Endothelial cell of umbilical vein (primary cell): ENCODE results near the gene WFIKKN1. TPM values are rescaled to one million over a fixed set of nuclear protein-coding genes. Genes with fewer than 3 reads are reported as not detected.

Experiments
- BruUV-seq: library from RNA; stranded (reverse); fragments of 400-500 nt; replicated peaks from 2 replicates; lab custom pipeline; 2021; lab: Mats Ljungman, UMichigan
- CTCF ChIA-PET: fragments of 300-600, 350-600 bp; sonication (Branson Sonifier 250); formaldehyde crosslinking; loops from one replicate; lab custom pipeline; 2021; ENCODE audit warnings: antibody characterized with exemption, inconsistent platforms; lab: Charles Lee
- POLR2A ChIA-PET: fragments of 300-600, 350-600 bp; sonication (Branson Sonifier 250); formaldehyde crosslinking; loops from one replicate; lab custom pipeline; 2021; ENCODE audit warnings: antibody characterized with exemption, inconsistent platforms; lab: Charles Lee
- DNase-seq: peaks from one replicate; pipeline ENCODE4 v3.0.0-alpha.2; 2011; ENCODE audit warnings: low read depth, low spot score
- FAIRE-seq: peaks from 2 replicates; lab custom pipeline; 2011; peaks lifted over from hg19 to GRCh38; lab: Jason Lieb, UNC
- H2AFZ ChIP-seq: 2 replicates; pipeline ENCODE4 v1.6.0; 2012; ENCODE audit warnings: low read depth, low read length, control low read depth, inconsistent platforms
- H3K27ac ChIP-seq: 2 replicates; pipeline ENCODE4 v1.5.1; 2011; ENCODE audit warnings: low read depth, mild to moderate bottlenecking, control low read depth, low read length, moderate library complexity; ENCODE audit not compliant: insufficient read depth
- H3K27me3 ChIP-seq, 2 experiments: 2 replicates each; pipeline versions ENCODE4 v1.6.0 to v1.6.1; 2011; ENCODE audit warnings: low read length in 2 of 2, mixed read lengths in 1 of 2; ENCODE audit not compliant: control insufficient read depth in 2 of 2, insufficient read depth in 2 of 2
- H3K36me3 ChIP-seq, 2 experiments: 2 replicates in 1 of 2; 3 replicates in 1 of 2; pipeline ENCODE4 v1.5.1; 2011; ENCODE audit warnings: low read length in 2 of 2, mild to moderate bottlenecking in 1 of 2, moderate library complexity in 1 of 2; ENCODE audit not compliant: control insufficient read depth in 2 of 2, insufficient read depth in 2 of 2; ENCODE audit errors: extremely low read depth in 1 of 2
- H3K4me1 ChIP-seq: 3 replicates; pipeline ENCODE4 v1.5.1; 2011; ENCODE audit warnings: mild to moderate bottlenecking, low read length; ENCODE audit not compliant: control insufficient read depth, insufficient read depth; ENCODE audit errors: extremely low read depth
- H3K4me2 ChIP-seq: 2 replicates; pipeline ENCODE4 v1.6.1; 2011; ENCODE audit warnings: low read length, control low read depth, mixed read lengths; ENCODE audit not compliant: insufficient read depth
- H3K4me3 ChIP-seq, 3 experiments: fragments of 200-600 bp in 1 of 3; sonication (generic), shearing (Covaris generic) in 1 of 3; replicated peaks in 1 of 3; 2 replicates each; pipeline ENCODE4 v1.5.1; 2011 to 2016; ENCODE audit warnings: control low read depth in 3 of 3, low read length in 3 of 3, mild to moderate bottlenecking in 2 of 3, inconsistent platforms in 1 of 3, low read depth in 1 of 3, moderate library complexity in 1 of 3; ENCODE audit not compliant: insufficient read depth in 1 of 3
- H3K79me2 ChIP-seq: 2 replicates; pipeline ENCODE4 v1.6.0; 2012; ENCODE audit warnings: low read length, inconsistent platforms; ENCODE audit not compliant: control insufficient read depth, insufficient read depth
- H3K9ac ChIP-seq: replicated peaks from 2 replicates; pipeline ENCODE3; 2011; ENCODE audit warnings: low read length, control low read depth; ENCODE audit not compliant: insufficient read depth; ENCODE audit errors: extremely low read depth
- H3K9me1 ChIP-seq: replicated peaks from 3 replicates; pipeline ENCODE4 v1.6.0; 2011; ENCODE audit warnings: mild to moderate bottlenecking, low read length; ENCODE audit not compliant: control insufficient read depth, insufficient read depth; ENCODE audit errors: extremely low read depth
- H3K9me3 ChIP-seq: replicated peaks from 2 replicates; pipeline ENCODE4 v1.5.1; 2012; ENCODE audit warnings: low read length, inconsistent platforms; ENCODE audit not compliant: control insufficient read depth, insufficient read depth
- H4K20me1 ChIP-seq: replicated peaks from 2 replicates; pipeline ENCODE3; 2011; ENCODE audit warnings: mild to moderate bottlenecking, low read length; ENCODE audit not compliant: control insufficient read depth, insufficient read depth; ENCODE audit errors: extremely low read depth
- CTCF ChIP-seq, 2 donors: IDR thresholded peaks; 1 replicate in 1 of 2; 2 replicates in 1 of 2; pipeline ENCODE4 v1.5.1; 2011; ENCODE audit warnings: low read length in 2 of 2, mild to moderate bottlenecking in 2 of 2, moderate library complexity in 2 of 2, control low read depth in 1 of 2, inconsistent platforms in 1 of 2, low read depth in 1 of 2; ENCODE audit not compliant: insufficient read depth in 1 of 2; ENCODE audit errors: extremely low read depth in 1 of 2
- EZH2 ChIP-seq: IDR thresholded peaks from 2 replicates; pipeline ENCODE4 v1.6.1; 2012; ENCODE audit warnings: borderline replicate concordance, low read depth, mild to moderate bottlenecking, moderate library complexity, low read length, inconsistent platforms; ENCODE audit not compliant: severe bottlenecking
- FOS ChIP-seq: IDR thresholded peaks from 2 replicates; pipeline ENCODE4 v1.6.1; 2011; ENCODE audit warnings: mild to moderate bottlenecking, low read length, moderate library complexity, borderline replicate concordance; ENCODE audit not compliant: insufficient read depth
- GATA2 ChIP-seq: IDR thresholded peaks from 2 replicates; pipeline ENCODE4 v1.7.0; 2011; ENCODE audit warnings: low read depth, mild to moderate bottlenecking, moderate library complexity, mixed read lengths, low read length; ENCODE audit not compliant: insufficient read length, insufficient read depth
- JUN ChIP-seq: IDR thresholded peaks from 2 replicates; pipeline ENCODE4 v1.6.1; 2011; ENCODE audit warnings: borderline replicate concordance, low read depth; ENCODE audit not compliant: insufficient read length, insufficient read depth
- MAX ChIP-seq: IDR thresholded peaks from 2 replicates; pipeline ENCODE4 v1.6.1; 2011; ENCODE audit not compliant: insufficient read depth, insufficient read length
- MYC ChIP-seq: IDR thresholded peaks from one replicate; pipeline ENCODE4 v1.6.1; 2011; ENCODE audit warnings: mild to moderate bottlenecking, low read depth, low read length
- POLR2A ChIP-seq: IDR thresholded peaks from 2 replicates; pipeline ENCODE4 v1.6.1; 2012; ENCODE audit warnings: low read depth, mild to moderate bottlenecking, control low read depth, low read length
- POLR2AphosphoS5 ChIP-seq: IDR thresholded peaks from 2 replicates; pipeline ENCODE4 v1.6.1; 2012; ENCODE audit warnings: low read depth, mild to moderate bottlenecking, control low read depth, low read length, moderate library complexity; ENCODE audit not compliant: insufficient read depth
- dilution Hi-C: fragments of 300-500 bp; cut with MboI; formaldehyde crosslinking; loops from one replicate; pipeline ENCODE4 v1.15.0; 2019; ENCODE audit warnings: low sequenced_read_pairs; ENCODE audit not compliant: extremely low pct_ligation_motif_present
- intact Hi-C: fragments of 100-400 bp; cut with micrococcal nuclease; formaldehyde crosslinking; loops from one replicate; pipeline ENCODE4 v1.10.0; 2022
- polyA plus RNA-seq, 4 experiments: library from polyadenylated mRNA; depleted of rRNA in 3 of 4; stranded (reverse) in 3 of 4; unstranded in 1 of 4; fragments of >200 nt; gene quantifications; 2 replicates each; pipeline versions ENCODE4 v1.2.1 to v1.2.3, GENCODE V29; 2011 to 2012; ENCODE audit warnings: missing spikeins in 1 of 4
- total RNA-seq: library from RNA; stranded (reverse); gene quantifications from 2 replicates; pipeline ENCODE4 v1.2.3, GENCODE V29; 2021

WFIKKN1 gene
- total and polyA plus RNA-seq, 2 donors (not counting 3 experiments of a cell fraction or from before 2014, with no cell fraction given), result 0.06 to 0.40 TPM

GRCh38 chr16:644556-644955 lies 13.8 kb downstream of the WFIKKN1 start:
- H3K9me1 ChIP-seq, result no peaks in the 10 kb centered on the region
- POLR2A ChIA-PET, result no interaction called here
- H4K20me1 ChIP-seq, result no peaks in the 10 kb centered on the region
- intact Hi-C loops, result no loop called here
- TF ChIP-seq MYC (no peak), CTCF (IDR thresholded peaks at IDR 0.05; ENCODE audit: extremely low read depth in 1 of 2, insufficient read depth in 1 of 2, low read depth in 1 of 2, low read length in 2 of 2) (no peak), FOS (no peak), POLR2A (no peak), MAX (no peak), POLR2AphosphoS5 (no peak), EZH2 (no peak), JUN (no peak), GATA2 (no peak)
- H3K4me1 ChIP-seq, result peaks cover 17% of the 10 kb centered on the region
- DNase-seq, result no peak
- no peak overlapping the region for H3K4me3 ChIP-seq
- H3K27me3 ChIP-seq, result no peaks in the 10 kb centered on the region
- BruUV-seq, result no TSS peak
- H3K9me3 ChIP-seq, result no peaks in the 10 kb centered on the region
- H3K27ac ChIP-seq, result no peak overlapping the region
- CTCF ChIA-PET, result interaction anchor here (1.1 to 1.2 kb wide), 2 partner anchors 16 to 54 kb away, joined by 3 read pairs; partner anchors contain the start of gene RAB40C
- FAIRE-seq, result no peak
- no peaks in the 10 kb centered on the region for H3K79me2 ChIP-seq
- dilution Hi-C loops, result no loop called here
- no peaks in the 10 kb centered on the region for H3K36me3 ChIP-seq
- no peak overlapping the region for H2AFZ ChIP-seq
- H3K9ac ChIP-seq, result no peak overlapping the region
- no peak overlapping the region for H3K4me2 ChIP-seq
